NCI-H1417 (cell line): ENCODE measurements around the gene SHROOM3.
A peak's percentile ranks its signal among the peaks of the same experiment; 100 is the strongest.

Source experiments
- DNase-seq, 3 experiments: peaks; one replicate each; lab custom pipeline; 2025; lab: John Stamatoyannopoulos, UW

SHROOM3 gene

GRCh38 chr4:76540486-76540885 is 105.5 kb downstream of the SHROOM3 start:
- DNase-seq: no peak

GRCh38 chr4:76543378-76543777 is 108.3 kb downstream of the SHROOM3 start:
- no peak for DNase-seq

GRCh38 chr4:76544725-76545124 is 109.7 kb downstream of the SHROOM3 start:
- no peak for DNase-seq

GRCh38 chr4:76545226-76545884 is 110.3 kb downstream of the SHROOM3 start:
- no peak for DNase-seq

- DNase-seq: peak in 1 of 3 experiments; percentile 11
Measured at GRCh38 chr4:76546327-76546726, 111.3 kb downstream of the SHROOM3 start.

GRCh38 chr4:76546759-76547742 is 112.0 kb downstream of the SHROOM3 start:
- peak in 1 of 3 experiments; percentile 78 for DNase-seq

GRCh38 chr4:76548704-76549103 is 113.7 kb downstream of the SHROOM3 start:
- no peak for DNase-seq

GRCh38 chr4:76549765-76550164 is 114.7 kb downstream of the SHROOM3 start:
- DNase-seq: no peak

GRCh38 chr4:76550966-76551780 is 116.1 kb downstream of the SHROOM3 start:
- no peak for DNase-seq

GRCh38 chr4:76554630-76555029 is 119.6 kb downstream of the SHROOM3 start:
- no peak for DNase-seq

GRCh38 chr4:76556452-76556851 is 121.4 kb downstream of the SHROOM3 start:
- DNase-seq: no peak

- no peak for DNase-seq
Measured at GRCh38 chr4:76558396-76559235, 123.6 kb downstream of the SHROOM3 start.

GRCh38 chr4:76559236-76560071 is 124.4 kb downstream of the SHROOM3 start:
- no peak for DNase-seq

GRCh38 chr4:76562161-76562560 is 127.1 kb downstream of the SHROOM3 start:
- no peak for DNase-seq

- no peak for DNase-seq
Measured at GRCh38 chr4:76562836-76563453, 127.9 kb downstream of the SHROOM3 start.

GRCh38 chr4:76563454-76564122 is 128.6 kb downstream of the SHROOM3 start:
- DNase-seq: no peak

GRCh38 chr4:76564123-76564915 is 129.3 kb downstream of the SHROOM3 start:
- no peak for DNase-seq

- no peak for DNase-seq
Measured at GRCh38 chr4:76568262-76568661, 133.2 kb downstream of the SHROOM3 start.
